A549 treated with AZD9567 at 1 μM for 4 hours (cell line): ENCODE data around the gene FRMD7. TPM values are rescaled to one million over a fixed set of nuclear protein-coding genes. Genes with fewer than 3 reads are reported as not detected.

Source experiments
- total RNA-seq: library from RNA; stranded (reverse); fragments of 200-300 nt; extraction: Qiagen RNA extraction; gene quantifications from 5 replicates; pipeline ENCODE4 v1.2.3, GENCODE V29; 2022; ENCODE audit not compliant: insufficient read depth

The FRMD7 gene, protein sequence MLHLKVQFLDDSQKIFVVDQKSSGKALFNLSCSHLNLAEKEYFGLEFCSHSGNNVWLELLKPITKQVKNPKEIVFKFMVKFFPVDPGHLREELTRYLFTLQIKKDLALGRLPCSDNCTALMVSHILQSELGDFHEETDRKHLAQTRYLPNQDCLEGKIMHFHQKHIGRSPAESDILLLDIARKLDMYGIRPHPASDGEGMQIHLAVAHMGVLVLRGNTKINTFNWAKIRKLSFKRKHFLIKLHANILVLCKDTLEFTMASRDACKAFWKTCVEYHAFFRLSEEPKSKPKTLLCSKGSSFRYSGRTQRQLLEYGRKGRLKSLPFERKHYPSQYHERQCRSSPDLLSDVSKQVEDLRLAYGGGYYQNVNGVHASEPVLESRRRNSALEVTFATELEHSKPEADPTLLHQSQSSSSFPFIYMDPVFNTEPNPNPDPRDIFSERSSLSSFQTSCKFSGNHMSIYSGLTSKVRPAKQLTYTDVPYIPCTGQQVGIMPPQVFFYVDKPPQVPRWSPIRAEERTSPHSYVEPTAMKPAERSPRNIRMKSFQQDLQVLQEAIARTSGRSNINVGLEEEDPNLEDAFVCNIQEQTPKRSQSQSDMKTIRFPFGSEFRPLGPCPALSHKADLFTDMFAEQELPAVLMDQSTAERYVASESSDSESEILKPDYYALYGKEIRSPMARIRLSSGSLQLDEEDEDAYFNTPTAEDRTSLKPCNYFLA
- total RNA-seq, result not detected in 5 replicates

DNA sequence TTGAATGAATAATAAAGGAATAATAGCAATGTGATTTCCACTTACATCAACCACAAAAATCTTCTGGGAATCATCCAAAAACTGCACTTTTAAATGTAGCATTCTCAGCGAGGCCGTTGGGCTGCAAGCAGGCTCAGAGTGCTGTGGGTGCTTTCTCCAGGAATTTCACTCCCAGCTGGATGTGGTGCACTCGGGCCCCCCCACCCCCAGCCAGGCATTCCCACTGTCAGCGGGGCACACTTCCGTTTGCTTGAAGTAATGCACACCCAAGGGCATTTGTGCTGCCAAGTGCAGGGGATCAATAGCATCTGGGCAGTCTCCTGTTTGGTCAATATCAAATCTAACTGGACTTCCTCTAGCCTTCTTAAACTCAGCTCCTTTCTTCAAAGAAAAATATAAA lies at the start of gene FRMD7:
TSS of gene FRMD7 (minus strand) at position 278 of the 400 bp plus-strand sequence. CDS start at position 102, 176 bp downstream.

Other genes starting within 250 kb of the FRMD7 start
- gene STK26, start 104.7 kb downstream of the FRMD7 start, total RNA-seq, result 9.1 to 16.4 TPM (median 11.2 TPM) in 5 replicates
- 22.4 to 39.7 TPM (median 24.8 TPM) in 5 replicates for gene RAP2C, start 91.4 kb upstream of the FRMD7 start, total RNA-seq